ENCODE results near the gene EMP2.
"Not testable (repeated sequence)": the region's sequence is repeated elsewhere in the genome, so short reads cannot be mapped to it uniquely, and the experiment has no call there.

EMP2 gene

GRCh38 chr16:10517868-10518267 lies 62.5 kb downstream of the EMP2 start:
- Histone ChIP-seq H3K4me3 (ENCODE audit: low read depth in 1 of 2, low read length in 2 of 2) (no peak overlapping the region), H3K36me3 (ENCODE audit: control insufficient read depth in 1 of 2, insufficient read depth in 2 of 2, low read length in 2 of 2) (no peaks in the 10 kb centered on the region), H3K4me1 (ENCODE audit: control insufficient read depth in 1 of 2, insufficient read depth in 2 of 2, low read length in 2 of 2) (peaks cover 0 to 3% of the 10 kb centered on the region in 2 donors), H3K27ac (ENCODE audit: low read length) (no peak overlapping the region), H3K9me3 (ENCODE audit: control insufficient read depth in 1 of 2, low read length in 2 of 2) (no peaks in the 10 kb centered on the region), H3K27me3 (ENCODE audit: low read depth, low read length) (no peaks in the 10 kb centered on the region)

- H3K27me3 ChIP-seq (ENCODE audit: low read depth, low read length), result no peaks in the 10 kb centered on the region
- no peak overlapping the region for H3K4me3 ChIP-seq (ENCODE audit: low read depth in 1 of 2, low read length in 2 of 2)
- H3K27ac ChIP-seq (ENCODE audit: low read length), result no peak overlapping the region
- H3K9me3 ChIP-seq (ENCODE audit: control insufficient read depth in 1 of 2, low read length in 2 of 2), result no peaks in the 10 kb centered on the region
- H3K4me1 ChIP-seq (ENCODE audit: control insufficient read depth in 1 of 2, insufficient read depth in 2 of 2, low read length in 2 of 2), result peaks cover 0 to 3% of the 10 kb centered on the region in 2 donors
- no peaks in the 10 kb centered on the region for H3K36me3 ChIP-seq (ENCODE audit: control insufficient read depth in 1 of 2, insufficient read depth in 2 of 2, low read length in 2 of 2)
Measured at GRCh38 chr16:10514369-10515055, 65.9 kb downstream of the EMP2 start.

GRCh38 chr16:10511829-10512228 lies 68.6 kb downstream of the EMP2 start:
- no peak overlapping the region for H3K27ac ChIP-seq (ENCODE audit: low read length)
- H3K4me3 ChIP-seq (ENCODE audit: low read depth in 1 of 2, low read length in 2 of 2), result no peak overlapping the region
- H3K9me3 ChIP-seq (ENCODE audit: control insufficient read depth in 1 of 2, low read length in 2 of 2), result no peaks in the 10 kb centered on the region
- H3K4me1 ChIP-seq (ENCODE audit: control insufficient read depth in 1 of 2, insufficient read depth in 2 of 2, low read length in 2 of 2), result peaks cover 0 to 3% of the 10 kb centered on the region in 2 donors
- H3K27me3 ChIP-seq (ENCODE audit: low read depth, low read length), result no peaks in the 10 kb centered on the region
- H3K36me3 ChIP-seq (ENCODE audit: control insufficient read depth in 1 of 2, insufficient read depth in 2 of 2, low read length in 2 of 2), result peaks cover 0 to 3% of the 10 kb centered on the region in 2 donors

GRCh38 chr16:10510279-10510678 lies 70.1 kb downstream of the EMP2 start:
- H3K4me1 ChIP-seq (ENCODE audit: control insufficient read depth in 1 of 2, insufficient read depth in 2 of 2, low read length in 2 of 2), result peaks cover 0 to 3% of the 10 kb centered on the region in 2 donors
- no peaks in the 10 kb centered on the region for H3K9me3 ChIP-seq (ENCODE audit: control insufficient read depth in 1 of 2, low read length in 2 of 2)
- no peaks in the 10 kb centered on the region for H3K27me3 ChIP-seq (ENCODE audit: low read depth, low read length)
- H3K4me3 ChIP-seq (ENCODE audit: low read depth in 1 of 2, low read length in 2 of 2), result no peak overlapping the region
- no peak overlapping the region for H3K27ac ChIP-seq (ENCODE audit: low read length)
- peaks cover 0 to 3% of the 10 kb centered on the region in 2 donors for H3K36me3 ChIP-seq (ENCODE audit: control insufficient read depth in 1 of 2, insufficient read depth in 2 of 2, low read length in 2 of 2)

GRCh38 chr16:10509534-10510025 lies 70.8 kb downstream of the EMP2 start:
- H3K9me3 ChIP-seq (ENCODE audit: control insufficient read depth in 1 of 2, low read length in 2 of 2), result no peaks in the 10 kb centered on the region
- no peaks in the 10 kb centered on the region for H3K27me3 ChIP-seq (ENCODE audit: low read depth, low read length)
- H3K27ac ChIP-seq (ENCODE audit: low read length), result no peak overlapping the region
- no peak overlapping the region for H3K4me3 ChIP-seq (ENCODE audit: low read depth in 1 of 2, low read length in 2 of 2)
- H3K4me1 ChIP-seq (ENCODE audit: control insufficient read depth in 1 of 2, insufficient read depth in 2 of 2, low read length in 2 of 2), result no peaks in the 10 kb centered on the region
- H3K36me3 ChIP-seq (ENCODE audit: control insufficient read depth in 1 of 2, insufficient read depth in 2 of 2, low read length in 2 of 2), result peaks cover 0 to 3% of the 10 kb centered on the region in 2 donors

- H3K9me3 ChIP-seq (ENCODE audit: control insufficient read depth in 1 of 2, low read length in 2 of 2); H3K27ac ChIP-seq (ENCODE audit: low read length); H3K4me3 ChIP-seq (ENCODE audit: low read depth in 1 of 2, low read length in 2 of 2); H3K4me1 ChIP-seq (ENCODE audit: control insufficient read depth in 1 of 2, insufficient read depth in 2 of 2, low read length in 2 of 2); H3K27me3 ChIP-seq (ENCODE audit: low read depth, low read length); H3K36me3 ChIP-seq (ENCODE audit: control insufficient read depth in 1 of 2, insufficient read depth in 2 of 2, low read length in 2 of 2): not testable (repeated sequence)
Measured at GRCh38 chr16:10505286-10505685, 75.1 kb downstream of the EMP2 start.

- Histone ChIP-seq H3K36me3 (ENCODE audit: control insufficient read depth in 1 of 2, insufficient read depth in 2 of 2, low read length in 2 of 2) (peaks cover 0 to 3% of the 10 kb centered on the region in 2 donors), H3K4me3 (ENCODE audit: low read depth in 1 of 2, low read length in 2 of 2) (no peak overlapping the region), H3K27me3 (ENCODE audit: low read depth, low read length) (no peaks in the 10 kb centered on the region), H3K4me1 (ENCODE audit: control insufficient read depth in 1 of 2, insufficient read depth in 2 of 2, low read length in 2 of 2) (no peaks in the 10 kb centered on the region), H3K9me3 (ENCODE audit: control insufficient read depth in 1 of 2, low read length in 2 of 2) (no peaks in the 10 kb centered on the region), H3K27ac (ENCODE audit: low read length) (no peak overlapping the region)
Measured at GRCh38 chr16:10504404-10504885, 76.0 kb downstream of the EMP2 start.

- Histone ChIP-seq H3K9me3 (ENCODE audit: control insufficient read depth in 1 of 2, low read length in 2 of 2) (no peaks in the 10 kb centered on the region), H3K4me3 (ENCODE audit: low read depth in 1 of 2, low read length in 2 of 2) (no peak overlapping the region), H3K36me3 (ENCODE audit: control insufficient read depth in 1 of 2, insufficient read depth in 2 of 2, low read length in 2 of 2) (no peaks in the 10 kb centered on the region), H3K27ac (ENCODE audit: low read length) (no peak overlapping the region), H3K27me3 (ENCODE audit: low read depth, low read length) (no peaks in the 10 kb centered on the region), H3K4me1 (ENCODE audit: control insufficient read depth in 1 of 2, insufficient read depth in 2 of 2, low read length in 2 of 2) (no peaks in the 10 kb centered on the region)
Measured at GRCh38 chr16:10502776-10503175, 77.6 kb downstream of the EMP2 start.

DNA sequence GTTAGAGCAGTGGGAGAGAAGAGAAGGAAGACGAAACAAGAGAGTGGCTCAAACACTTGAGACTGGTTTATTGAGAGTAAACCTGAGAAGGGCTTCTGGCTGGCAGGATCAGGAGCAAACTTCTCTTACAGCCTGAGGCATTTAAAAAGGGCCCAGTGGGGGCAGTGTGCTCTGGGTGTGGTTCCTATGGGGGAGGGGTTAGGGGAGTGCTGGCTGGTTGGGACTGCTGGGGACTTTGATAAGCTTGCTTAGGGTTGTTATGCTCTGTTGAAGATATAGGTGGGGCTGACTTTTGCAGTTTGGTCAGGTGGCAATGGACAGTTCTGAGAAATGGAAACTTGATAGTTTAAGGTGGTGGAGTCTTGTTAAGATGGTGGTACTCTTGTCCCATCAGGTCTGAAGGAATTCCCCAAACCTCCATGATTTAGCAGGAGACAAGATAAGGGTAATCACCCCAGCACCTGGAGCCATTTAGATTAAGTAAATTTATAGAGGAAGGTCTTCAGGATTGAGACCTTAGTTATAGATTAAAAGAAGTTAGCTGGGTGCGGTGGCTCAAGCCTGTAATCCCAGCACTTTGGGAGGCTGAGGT lies 79.3 kb downstream of the EMP2 start:
- Histone ChIP-seq H3K27ac (ENCODE audit: low read length) (no peak overlapping the region), H3K4me1 (ENCODE audit: control insufficient read depth in 1 of 2, insufficient read depth in 2 of 2, low read length in 2 of 2) (no peaks in the 10 kb centered on the region), H3K27me3 (ENCODE audit: low read depth, low read length) (no peaks in the 10 kb centered on the region), H3K36me3 (ENCODE audit: control insufficient read depth in 1 of 2, insufficient read depth in 2 of 2, low read length in 2 of 2) (no peaks in the 10 kb centered on the region), H3K4me3 (ENCODE audit: low read depth in 1 of 2, low read length in 2 of 2) (no peak overlapping the region), H3K9me3 (ENCODE audit: control insufficient read depth in 1 of 2, low read length in 2 of 2) (no peaks in the 10 kb centered on the region)

GRCh38 chr16:10500582-10500981 lies 79.8 kb downstream of the EMP2 start:
- Histone ChIP-seq H3K4me3 (ENCODE audit: low read depth in 1 of 2, low read length in 2 of 2) (no peak overlapping the region), H3K36me3 (ENCODE audit: control insufficient read depth in 1 of 2, insufficient read depth in 2 of 2, low read length in 2 of 2) (no peaks in the 10 kb centered on the region), H3K4me1 (ENCODE audit: control insufficient read depth in 1 of 2, insufficient read depth in 2 of 2, low read length in 2 of 2) (no peaks in the 10 kb centered on the region)

DNA sequence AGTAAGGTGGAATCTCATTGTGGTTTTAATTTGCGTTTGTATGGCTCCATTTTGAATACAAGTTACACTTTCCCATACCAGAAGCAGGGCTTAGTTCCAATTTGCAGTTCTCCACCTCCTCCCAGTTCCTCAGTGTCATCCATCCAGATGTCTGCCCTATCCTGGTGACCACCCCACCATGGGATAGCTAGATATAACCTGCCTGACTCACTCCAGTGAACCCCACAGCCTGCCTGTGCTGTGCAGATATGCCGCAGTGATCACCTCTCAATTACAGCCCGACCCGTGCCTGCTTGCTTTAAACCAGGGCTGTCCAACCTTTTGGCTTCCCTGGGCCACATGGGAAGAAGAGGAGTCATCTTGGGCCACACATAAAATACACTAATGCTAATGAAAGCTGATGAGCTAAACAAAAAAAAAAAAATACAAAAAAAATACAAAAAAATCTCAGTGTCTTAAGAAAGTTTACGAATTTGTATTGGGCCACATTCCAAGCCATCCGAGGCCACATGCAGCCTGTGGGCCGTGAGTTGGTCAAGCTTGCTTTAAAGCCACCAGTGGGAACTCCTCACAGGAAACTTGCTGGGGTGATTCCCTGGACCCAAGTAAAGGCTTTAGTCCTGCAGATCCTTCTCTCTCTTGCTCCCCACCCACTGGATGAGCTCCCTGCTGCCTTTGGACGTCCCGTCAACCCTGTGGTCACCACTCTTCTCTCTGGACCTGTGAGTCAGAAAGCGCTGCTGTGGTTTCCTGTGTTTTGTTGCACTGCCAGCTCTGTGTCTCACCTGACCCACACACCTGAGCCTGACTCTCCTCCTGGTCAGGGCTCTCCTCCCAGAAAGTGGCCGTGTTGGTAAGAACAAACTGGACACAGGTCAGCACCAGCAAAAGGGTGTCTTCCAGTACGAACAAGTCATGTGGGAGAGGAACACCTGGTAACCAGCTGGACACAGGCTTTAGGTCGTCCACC lies 83.0 kb downstream of the EMP2 start:
- no peak overlapping the region for H3K27ac ChIP-seq (ENCODE audit: low read length)
- H3K4me3 ChIP-seq (ENCODE audit: low read depth in 1 of 2, low read length in 2 of 2), result no peak overlapping the region
- H3K36me3 ChIP-seq (ENCODE audit: control insufficient read depth in 1 of 2, insufficient read depth in 2 of 2, low read length in 2 of 2), result no peaks in the 10 kb centered on the region
- H3K27me3 ChIP-seq (ENCODE audit: low read depth, low read length), result no peaks in the 10 kb centered on the region
- H3K9me3 ChIP-seq (ENCODE audit: control insufficient read depth in 1 of 2, low read length in 2 of 2), result peaks cover 0 to 6% of the 10 kb centered on the region in 2 donors
- H3K4me1 ChIP-seq (ENCODE audit: control insufficient read depth in 1 of 2, insufficient read depth in 2 of 2, low read length in 2 of 2), result no peaks in the 10 kb centered on the region

More at GRCh38 chr16:10500582-10500981, 79.8 kb downstream of the EMP2 start:
- Histone ChIP-seq H3K9me3 (ENCODE audit: control insufficient read depth in 1 of 2, low read length in 2 of 2) (no peaks in the 10 kb centered on the region), H3K27ac (ENCODE audit: low read length) (no peak overlapping the region), H3K27me3 (ENCODE audit: low read depth, low read length) (no peaks in the 10 kb centered on the region)
